H1 (cell line): ENCODE data around the gene CLEC12A. TPM values are rescaled to one million over a fixed set of nuclear protein-coding genes. Genes with fewer than 3 reads are reported as not detected.

ENCODE experiments used
- CTCF ChIA-PET: fragments of 300-600 bp; sonication (Branson Sonifier 250); formaldehyde crosslinking; loops from one replicate; lab custom pipeline; 2021; ENCODE audit not compliant: partially characterized antibody; lab: Charles Lee
- POLR2A ChIA-PET: fragments of 300-600 bp; sonication (Branson Sonifier 250); formaldehyde crosslinking; loops from one replicate; lab custom pipeline; 2021; ENCODE audit warnings: inconsistent platforms; ENCODE audit not compliant: partially characterized antibody; lab: Charles Lee
- DNase-seq, 2 experiments: peaks; one replicate each; pipeline versions ENCODE4 v3.0.0 to v3.0.0-alpha.2; 2010 to 2022; ENCODE audit warnings: low spot score in 2 of 2, low read depth in 1 of 2, mixed read lengths in 1 of 2
- FAIRE-seq: peaks from 2 replicates; lab custom pipeline; 2011; peaks lifted over from hg19 to GRCh38; lab: Jason Lieb, UNC
- H2AFZ ChIP-seq: 2 replicates; pipeline ENCODE4 v1.8.1; 2012; ENCODE audit warnings: low read length, inconsistent platforms
- H2AK5ac ChIP-seq: 2 replicates; pipeline ENCODE4 v1.6.1; 2013; ENCODE audit warnings: low read depth, low read length
- H2BK120ac ChIP-seq: replicated peaks from 2 replicates; pipeline ENCODE3; 2013; ENCODE audit warnings: low read depth, low read length, inconsistent platforms
- H2BK12ac ChIP-seq: 2 replicates; pipeline ENCODE4 v1.6.1; 2013; ENCODE audit warnings: low read depth, low read length
- H2BK15ac ChIP-seq: 2 replicates; pipeline ENCODE4 v1.6.1; 2013; ENCODE audit warnings: low read length
- H2BK20ac ChIP-seq: 2 replicates; pipeline ENCODE4 v1.6.1; 2013; ENCODE audit warnings: low read length
- H2BK5ac ChIP-seq: 2 replicates; pipeline ENCODE4 v1.6.1; 2013; ENCODE audit warnings: low read depth, low read length
- H3K14ac ChIP-seq: 2 replicates; pipeline ENCODE4 v1.6.1; 2013; ENCODE audit warnings: inconsistent platforms; ENCODE audit not compliant: insufficient read length
- H3K18ac ChIP-seq: 2 replicates; pipeline ENCODE4 v1.6.1; 2013; ENCODE audit warnings: low read length; ENCODE audit errors: extremely low read depth
- H3K23ac ChIP-seq: 2 replicates; pipeline ENCODE4 v1.6.1; 2013; ENCODE audit warnings: inconsistent platforms; ENCODE audit not compliant: insufficient read length
- H3K23me2 ChIP-seq: 2 replicates; pipeline ENCODE4 v1.6.1; 2013; ENCODE audit warnings: low read depth, low read length
- H3K27ac ChIP-seq: 2 replicates; pipeline ENCODE4 v1.6.1; 2011; ENCODE audit warnings: low read depth, low read length, inconsistent platforms
- H3K27me3 ChIP-seq, 4 experiments: replicated peaks in 1 of 4; 1 replicate in 1 of 4; 2 replicates in 3 of 4; pipeline versions ENCODE4 v1.6.1 to v1.8.1; 2011 to 2013; ENCODE audit warnings: low read length in 3 of 4, mild to moderate bottlenecking in 3 of 4, inconsistent platforms in 2 of 4, mixed read lengths in 2 of 4, moderate library complexity in 1 of 4; ENCODE audit not compliant: control insufficient read depth in 3 of 4, insufficient read depth in 3 of 4; ENCODE audit errors: extremely low read depth in 1 of 4
- H3K36me3 ChIP-seq, 4 experiments: 2 replicates each; pipeline versions ENCODE4 v1.6.1 to v1.8.1; 2011 to 2013; ENCODE audit warnings: mild to moderate bottlenecking in 4 of 4, low read length in 3 of 4, moderate library complexity in 2 of 4, control low read depth in 1 of 4, inconsistent platforms in 1 of 4; ENCODE audit not compliant: insufficient read depth in 4 of 4, control insufficient read depth in 2 of 4
- H3K4ac ChIP-seq: replicated peaks from 2 replicates; pipeline ENCODE3; 2013; ENCODE audit warnings: low read length, low read depth, mixed read lengths, inconsistent platforms; ENCODE audit not compliant: insufficient read length
- H3K4me1 ChIP-seq, 4 experiments: replicated peaks in 1 of 4; 1 replicate in 1 of 4; 2 replicates in 3 of 4; pipeline versions ENCODE4 v1.6.1 to v1.8.1; 2011 to 2013; ENCODE audit warnings: low read length in 3 of 4, inconsistent platforms in 2 of 4, mixed read lengths in 1 of 4; ENCODE audit not compliant: insufficient read depth in 4 of 4, control insufficient read depth in 3 of 4
- H3K4me2 ChIP-seq, 2 experiments: 2 replicates each; pipeline versions ENCODE4 v1.6.1 to v1.8.1; 2011 to 2013; ENCODE audit warnings: low read depth in 2 of 2, low read length in 2 of 2, control low read depth in 1 of 2, inconsistent platforms in 1 of 2, mild to moderate bottlenecking in 1 of 2; ENCODE audit not compliant: insufficient read depth in 1 of 2
- H3K4me3 ChIP-seq, 4 experiments: fragments of 200-600, 300-600 bp in 1 of 4; sonication (generic), shearing (Covaris generic), sonication (Bioruptor Twin) in 1 of 4; 2 replicates each; pipeline versions ENCODE4 v1.5.1 to v1.8.1; 2011 to 2016; ENCODE audit warnings: low read length in 4 of 4, low read depth in 3 of 4, control low read depth in 2 of 4, inconsistent platforms in 2 of 4, mild to moderate bottlenecking in 2 of 4, mixed read lengths in 1 of 4, moderate library complexity in 1 of 4; ENCODE audit not compliant: insufficient read depth in 2 of 4; ENCODE audit errors: extremely low read depth in 1 of 4
- H3K56ac ChIP-seq: replicated peaks from 2 replicates; pipeline ENCODE3; 2013; ENCODE audit warnings: low read depth, mild to moderate bottlenecking, mixed read lengths, low read length, inconsistent platforms; ENCODE audit not compliant: insufficient read length
- H3K79me1 ChIP-seq: 2 replicates; pipeline ENCODE4 v1.6.1; 2013; ENCODE audit warnings: low read depth, low read length, control low read depth
- H3K79me2 ChIP-seq, 2 experiments: 2 replicates each; pipeline versions ENCODE4 v1.6.1 to v1.8.1; 2012 to 2013; ENCODE audit warnings: low read length in 2 of 2, mild to moderate bottlenecking in 2 of 2, inconsistent platforms in 1 of 2; ENCODE audit not compliant: insufficient read depth in 2 of 2, control insufficient read depth in 1 of 2
- H3K9ac ChIP-seq, 4 experiments: replicated peaks in 1 of 4; 1 replicate in 1 of 4; 2 replicates in 3 of 4; pipeline versions ENCODE4 v1.6.1 to v1.8.1; 2011 to 2013; ENCODE audit warnings: low read depth in 3 of 4, low read length in 3 of 4, control low read depth in 2 of 4, mild to moderate bottlenecking in 2 of 4, moderate library complexity in 2 of 4, inconsistent platforms in 1 of 4; ENCODE audit errors: extremely low read depth in 1 of 4
- H3K9me3 ChIP-seq, 2 experiments: 2 replicates each; pipeline versions ENCODE4 v1.6.1 to v1.8.1; 2012 to 2013; ENCODE audit warnings: mild to moderate bottlenecking in 2 of 2, moderate library complexity in 2 of 2, control low read depth in 1 of 2, inconsistent platforms in 1 of 2, low read depth in 1 of 2, low read length in 1 of 2, mixed read lengths in 1 of 2; ENCODE audit not compliant: insufficient read depth in 2 of 2
- H4K20me1 ChIP-seq, 2 experiments: replicated peaks in 1 of 2; 2 replicates each; pipeline versions ENCODE3 to v1.8.1; 2011 to 2013; ENCODE audit warnings: inconsistent platforms in 2 of 2, low read length in 2 of 2, mild to moderate bottlenecking in 1 of 2; ENCODE audit not compliant: insufficient read depth in 2 of 2, control insufficient read depth in 1 of 2
- H4K5ac ChIP-seq: 2 replicates; pipeline ENCODE4 v1.6.1; 2013; ENCODE audit warnings: low read length, low read depth, mixed read lengths, inconsistent platforms; ENCODE audit not compliant: insufficient read length
- H4K8ac ChIP-seq: 2 replicates; pipeline ENCODE4 v1.8.0; 2013; ENCODE audit warnings: mild to moderate bottlenecking, moderate library complexity, low read length, inconsistent platforms; ENCODE audit not compliant: insufficient read depth; ENCODE audit errors: extremely low read depth
- H4K91ac ChIP-seq: replicated peaks from 2 replicates; pipeline ENCODE3; 2013; ENCODE audit warnings: low read length, mixed read lengths, inconsistent platforms; ENCODE audit not compliant: insufficient read length
- ASH2L ChIP-seq: fragments of 200-600, 300-600 bp; sonication (generic); IDR thresholded peaks from one replicate; pipeline ENCODE4 v1.7.1; 2017; ENCODE audit warnings: low read length
- BRCA1 ChIP-seq: IDR thresholded peaks from 2 replicates; pipeline ENCODE4 v1.6.1; 2012; ENCODE audit warnings: low read depth, low read length, improper control_type of control experiment
- CBX5 ChIP-seq: fragments of 300-800, 300-1000 bp; sonication (generic); IDR thresholded peaks from 2 replicates; pipeline ENCODE4 v1.7.1; 2016; ENCODE audit warnings: antibody characterized with exemption, low read length, low read depth
- CBX8 ChIP-seq: fragments of 300-800, 300-1000 bp; sonication (generic); IDR thresholded peaks from 2 replicates; pipeline ENCODE4 v1.7.1; 2016; ENCODE audit warnings: low read depth, low read length, borderline replicate concordance
- CEBPB ChIP-seq: IDR thresholded peaks from 2 replicates; pipeline ENCODE4 v1.6.1; 2012; ENCODE audit warnings: low read depth, low read length
- CTBP2 ChIP-seq: IDR thresholded peaks from 2 replicates; pipeline ENCODE4 v1.7.0; 2011; ENCODE audit warnings: borderline replicate concordance, mild to moderate bottlenecking, moderate library complexity, mixed read lengths, low read length; ENCODE audit not compliant: insufficient read depth, insufficient read length
- CTCF ChIP-seq, 3 experiments: IDR thresholded peaks; 1 replicate in 2 of 3; 2 replicates in 1 of 3; pipeline versions ENCODE4 v1.5.1 to v1.6.1; 2011; ENCODE audit warnings: low read length in 3 of 3, mild to moderate bottlenecking in 3 of 3, inconsistent platforms in 2 of 3, low read depth in 1 of 3, moderate library complexity in 1 of 3; ENCODE audit not compliant: insufficient read depth in 1 of 3; ENCODE audit errors: control extremely low read depth in 1 of 3
- EP300 ChIP-seq, 2 experiments: IDR thresholded peaks; 1 replicate in 1 of 2; 2 replicates in 1 of 2; pipeline ENCODE4 v1.6.1; 2011 to 2012; ENCODE audit warnings: low read depth in 2 of 2, low read length in 2 of 2, mild to moderate bottlenecking in 2 of 2, borderline replicate concordance in 1 of 2, inconsistent platforms in 1 of 2, moderate library complexity in 1 of 2
- JUN ChIP-seq: IDR thresholded peaks from 2 replicates; pipeline ENCODE4 v1.6.1; 2011; ENCODE audit warnings: low read depth, mild to moderate bottlenecking, improper control_type of control experiment, low read length
- RXRA ChIP-seq: IDR thresholded peaks from 2 replicates; pipeline ENCODE4 v1.6.1; 2011; ENCODE audit warnings: low read depth, mild to moderate bottlenecking, low read length, moderate library complexity; ENCODE audit not compliant: insufficient read depth
- SIRT6 ChIP-seq: IDR thresholded peaks from one replicate; pipeline ENCODE4 v1.7.1; 2012; ENCODE audit warnings: low read length, inconsistent platforms
- TBP ChIP-seq: IDR thresholded peaks from 2 replicates; pipeline ENCODE4 v1.6.1; 2011; ENCODE audit warnings: low read depth, low read length, improper control_type of control experiment
- TCF12 ChIP-seq: IDR thresholded peaks from 2 replicates; pipeline ENCODE4 v1.6.1; 2011; ENCODE audit warnings: low read depth, mild to moderate bottlenecking, low read length
- WGBS, 2 experiments: shearing (Covaris generic) in 1 of 2; methylation state at CpG; one replicate each; pipeline versions ENCODE4 v1.1.6 to v1.1.7; 2013 to 2015; ENCODE audit warnings: low lambda C conversion rate in 2 of 2, mixed read lengths in 2 of 2, inconsistent platforms in 1 of 2, low coverage in 1 of 2, missing lambda C conversion rate in 1 of 2; ENCODE audit not compliant: insufficient replicate concordance in 2 of 2, insufficient coverage in 1 of 2, insufficient read length in 1 of 2; ENCODE audit errors: extremely low coverage in 1 of 2, missing lambda C conversion rate in 1 of 2; 5-methylcytosine and 5-hydroxymethylcytosine counted together
- polyA plus RNA-seq, 7 experiments: library from polyadenylated mRNA; depleted of rRNA in 3 of 7; stranded (reverse) in 5 of 7; unstranded in 2 of 7; fragments of >200 nt in 5 of 7; fragments of 200-250 nt in 2 of 7; gene quantifications; 1 replicate in 5 of 7; 2 replicates in 1 of 7; 4 replicates in 1 of 7; pipeline versions ENCODE4 v1.2.1 to v1.2.3, GENCODE V29; 2011 to 2013; ENCODE audit warnings: missing spikeins in 2 of 7, mixed read lengths in 2 of 7
- total RNA-seq: library from RNA; stranded (reverse); fragmentation: NEBNext Ultra II Directional; extraction: Animal tissue kit (Norgen Biotek cat#: 25700); gene quantifications from 2 replicates; pipeline ENCODE4 v1.2.1, GENCODE V29; 2021

The CLEC12A gene
- total and polyA plus RNA-seq, 2 of the 8 experiments (the other 6 are each of a cell fraction or from before 2014, with no cell fraction given), result not detected

DNA sequence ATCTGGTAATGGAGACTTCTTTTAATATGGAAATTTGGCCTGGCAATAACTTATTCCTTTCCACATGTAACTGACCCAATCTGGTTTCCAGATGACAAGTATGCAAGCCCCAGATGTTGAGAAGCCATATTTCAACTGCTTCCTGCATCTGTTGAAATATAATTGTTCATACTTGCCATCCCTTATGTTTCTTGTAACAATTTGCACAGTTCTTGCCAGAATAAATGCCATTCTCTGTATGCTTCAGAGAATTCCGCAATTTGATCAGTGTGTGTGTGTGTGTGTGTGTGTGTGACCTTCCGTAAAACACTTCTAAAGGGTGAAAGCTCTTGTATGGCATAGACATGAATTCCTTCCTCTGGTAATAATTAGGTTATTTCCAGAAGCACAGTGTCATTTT, 37.3 kb upstream of the CLEC12A start:
- FAIRE-seq, result no peak
- TF ChIP-seq CBX5 (no peak), CTBP2 (no peak), CTCF (IDR thresholded peaks at IDR 0.05; ENCODE audit: control extremely low read depth in 1 of 3, insufficient read depth in 1 of 3, low read depth in 1 of 3, low read length in 3 of 3) (no peak), TBP (no peak), ASH2L (no peak), CEBPB (no peak), BRCA1 (no peak), EP300 (IDR thresholded peaks at IDR 0.05; ENCODE audit: borderline replicate concordance in 1 of 2, low read depth in 2 of 2, low read length in 2 of 2) (no peak), JUN (no peak), RXRA (no peak), CBX8 (no peak), TCF12 (no peak), SIRT6 (no peak)

More for the DNA sequence above, 37.3 kb upstream of the CLEC12A start:
- DNase-seq, result no peak
- no peaks in the 10 kb centered on the region for H3K36me3 ChIP-seq
- H4K91ac ChIP-seq, result no peak overlapping the region
- H3K14ac ChIP-seq, result no peak overlapping the region
- no peak overlapping the region for H2BK20ac ChIP-seq
- no peak overlapping the region for H3K27ac ChIP-seq
- H3K23me2 ChIP-seq, result no peaks in the 10 kb centered on the region
- no peak overlapping the region for H2BK15ac ChIP-seq
- no peak overlapping the region for H2BK120ac ChIP-seq
- no peak overlapping the region for H2AK5ac ChIP-seq
- H3K4ac ChIP-seq, result no peak overlapping the region
- H4K8ac ChIP-seq, result no peak overlapping the region
- H3K23ac ChIP-seq, result no peak overlapping the region
- no peak overlapping the region for H2AFZ ChIP-seq
- no peak overlapping the region for H3K18ac ChIP-seq
- H3K9me3 ChIP-seq, result no peaks in the 10 kb centered on the region
- H3K79me2 ChIP-seq, result no peaks in the 10 kb centered on the region
- no peaks in the 10 kb centered on the region for H3K79me1 ChIP-seq
- POLR2A ChIA-PET, result no interaction called here
- H3K56ac ChIP-seq, result no peak overlapping the region
- H3K4me1 ChIP-seq, result no peaks in the 10 kb centered on the region
- no peak overlapping the region for H3K4me2 ChIP-seq
- no peak overlapping the region for H3K4me3 ChIP-seq
- no peak overlapping the region for H2BK5ac ChIP-seq
- H4K5ac ChIP-seq, result no peak overlapping the region
- H4K20me1 ChIP-seq, result no peaks in the 10 kb centered on the region
- WGBS, 2 experiments, result 92% methylated on average over 2 of the region's 2 CpGs; no CpG with 5 or more reads in 1 of the 2 experiments
- H3K27me3 ChIP-seq, result no peaks in the 10 kb centered on the region
- no peak overlapping the region for H2BK12ac ChIP-seq
- no peak overlapping the region for H3K9ac ChIP-seq
- CTCF ChIA-PET, result interaction anchor here (2.0 kb wide), 1 partner anchor 206 kb away, joined by 5 read pairs; no protein-coding TSS in a partner anchor
